Transverse colon (tissue), 4 donors: ENCODE measurements around the gene SLIT3.

Source experiments
- EP300 ChIP-seq: sonication (generic); formaldehyde crosslinking; IDR thresholded peaks from one replicate; pipeline ENCODE4 v1.6.1; 2017; ENCODE audit warnings: antibody characterized with exemption, low read depth
- POLR2A ChIP-seq: fragments of 450-650 bp; IDR thresholded peaks from one replicate; pipeline ENCODE4 v1.6.1; 2016; ENCODE audit warnings: antibody characterized with exemption, mild to moderate bottlenecking, moderate library complexity
- POLR2AphosphoS5 ChIP-seq, 3 donors: sonication (generic); formaldehyde crosslinking; IDR thresholded peaks; one replicate each; pipeline ENCODE4 v1.6.1; 2016; ENCODE audit warnings: antibody characterized with exemption in 3 of 3
- TF ChIP-seq, protein P1 (sequence below), 5 experiments: fragments of 200-600 bp in 3 of 5; fragments of 450-650 bp in 2 of 5; sonication (generic) in 3 of 5; IDR thresholded peaks; 1 replicate in 2 of 5; 2 replicates in 3 of 5; pipeline ENCODE4 v1.5.1; 2016 to 2017; ENCODE audit warnings: antibody characterized with exemption in 5 of 5, inconsistent platforms in 3 of 5, mild to moderate bottlenecking in 2 of 5, moderate library complexity in 1 of 5

DNA sequence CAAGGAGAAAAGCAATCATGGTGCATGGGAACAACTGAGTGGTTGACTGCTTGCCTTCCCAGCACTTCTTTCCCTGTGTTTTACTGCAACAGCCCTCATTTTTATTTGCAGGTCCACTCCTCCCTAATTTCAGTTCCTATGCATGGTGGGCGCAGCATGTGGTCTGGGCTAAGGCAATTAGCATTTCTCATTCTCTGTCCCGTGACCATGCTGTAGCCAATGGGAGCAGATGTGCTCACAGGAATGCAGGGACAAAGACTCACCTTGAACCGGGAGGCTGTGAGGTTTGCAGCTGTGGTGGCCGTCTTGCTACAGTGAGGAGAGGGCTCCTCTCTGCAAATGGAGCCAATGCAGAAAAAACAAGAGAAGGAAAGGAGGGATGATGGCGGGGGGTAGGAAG, 315.5 kb downstream of the SLIT3 start:
- TF ChIP-seq, protein P1, sequence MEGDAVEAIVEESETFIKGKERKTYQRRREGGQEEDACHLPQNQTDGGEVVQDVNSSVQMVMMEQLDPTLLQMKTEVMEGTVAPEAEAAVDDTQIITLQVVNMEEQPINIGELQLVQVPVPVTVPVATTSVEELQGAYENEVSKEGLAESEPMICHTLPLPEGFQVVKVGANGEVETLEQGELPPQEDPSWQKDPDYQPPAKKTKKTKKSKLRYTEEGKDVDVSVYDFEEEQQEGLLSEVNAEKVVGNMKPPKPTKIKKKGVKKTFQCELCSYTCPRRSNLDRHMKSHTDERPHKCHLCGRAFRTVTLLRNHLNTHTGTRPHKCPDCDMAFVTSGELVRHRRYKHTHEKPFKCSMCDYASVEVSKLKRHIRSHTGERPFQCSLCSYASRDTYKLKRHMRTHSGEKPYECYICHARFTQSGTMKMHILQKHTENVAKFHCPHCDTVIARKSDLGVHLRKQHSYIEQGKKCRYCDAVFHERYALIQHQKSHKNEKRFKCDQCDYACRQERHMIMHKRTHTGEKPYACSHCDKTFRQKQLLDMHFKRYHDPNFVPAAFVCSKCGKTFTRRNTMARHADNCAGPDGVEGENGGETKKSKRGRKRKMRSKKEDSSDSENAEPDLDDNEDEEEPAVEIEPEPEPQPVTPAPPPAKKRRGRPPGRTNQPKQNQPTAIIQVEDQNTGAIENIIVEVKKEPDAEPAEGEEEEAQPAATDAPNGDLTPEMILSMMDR (IDR thresholded peaks at IDR 0.05): no peak
- TF ChIP-seq POLR2AphosphoS5 (IDR thresholded peaks at IDR 0.05) (no peak), POLR2A (no peak), EP300 (no peak)
